Fibroblast of skin of left quadriceps (primary cell): ENCODE measurements around the gene UBL7.
"Not testable (repeated sequence)": the region's sequence is repeated elsewhere in the genome, so short reads cannot be mapped to it uniquely, and the experiment has no call there.

Source experiments
- DNase-seq, 2 experiments: peaks; one replicate each; pipeline ENCODE4 v3.0.0-alpha.2; 2013; ENCODE audit warnings: low read depth in 2 of 2

The UBL7 gene

GRCh38 chr15:74463634-74464033, 2.7 kb upstream of the UBL7 start:
- DNase-seq = no peak

GRCh38 chr15:74461847-74462511, 1.0 kb upstream of the UBL7 start:
- DNase-seq = no peak

- DNase-seq = no peak
Measured at GRCh38 chr15:74460298-74460697, 662 bp downstream of the UBL7 start.

- DNase-seq = not testable (repeated sequence)
Measured at GRCh38 chr15:74459798-74460197, 1.2 kb downstream of the UBL7 start.

GRCh38 chr15:74458473-74458872, 2.5 kb downstream of the UBL7 start:
- no peak for DNase-seq

GRCh38 chr15:74457036-74457435, 3.9 kb downstream of the UBL7 start:
- DNase-seq = not testable (repeated sequence)

- DNase-seq = no peak
Measured at GRCh38 chr15:74454764-74455500, 6.0 kb downstream of the UBL7 start.

GRCh38 chr15:74453925-74454763, 6.8 kb downstream of the UBL7 start:
- DNase-seq = no peak

GRCh38 chr15:74451861-74452835, 8.8 kb downstream of the UBL7 start:
- DNase-seq = no peak

- no peak for DNase-seq
Measured at GRCh38 chr15:74451322-74451721, 9.6 kb downstream of the UBL7 start.

- no peak for DNase-seq
Measured at GRCh38 chr15:74449643-74450205, 11.2 kb downstream of the UBL7 start.

GRCh38 chr15:74449095-74449494, 11.9 kb downstream of the UBL7 start:
- DNase-seq = no peak

GRCh38 chr15:74445816-74446763, 14.9 kb downstream of the UBL7 start:
- no peak for DNase-seq

GRCh38 chr15:74444106-74445062, 16.6 kb downstream of the UBL7 start:
- DNase-seq = no peak

- no peak for DNase-seq
Measured at GRCh38 chr15:74443100-74443909, 17.7 kb downstream of the UBL7 start.

- no peak for DNase-seq
Measured at GRCh38 chr15:74442604-74443003, 18.4 kb downstream of the UBL7 start.

GRCh38 chr15:74442063-74442462, 18.9 kb downstream of the UBL7 start:
- DNase-seq = no peak
